ENCODE data around the gene UTF1. TPM values are rescaled to one million over a fixed set of nuclear protein-coding genes. Genes with fewer than 3 reads are reported as not detected.

UTF1 gene
- total and polyA plus RNA-seq, 2 experiments from 2014 or later: 12.2 to 51.4 TPM

- TF ChIP-seq REST (IDR thresholded peaks at IDR 0.05; ENCODE audit: unreplicated experiment) (no peak), JUNB (IDR thresholded peaks at IDR 0.05; ENCODE audit: unreplicated experiment) (no peak), ZNF331 (CRISPR knock-in tag; IDR thresholded peaks at IDR 0.05; ENCODE audit: low read depth) (no peak), STAT1 (IDR thresholded peaks at IDR 0.05; ENCODE audit: unreplicated experiment) (no peak), EZH2 (IDR thresholded peaks at IDR 0.05; ENCODE audit: low read depth, unreplicated experiment) (no peak), ZNF114 (CRISPR knock-in tag; IDR thresholded peaks at IDR 0.05) (no peak), NANOG (IDR thresholded peaks at IDR 0.05; ENCODE audit: borderline replicate concordance) (no peak), ETS1 (IDR thresholded peaks at IDR 0.05) (no peak)
Measured at GRCh38 chr10:133254421-133255120, 24.6 kb downstream of the UTF1 start (continued).

- H3K27ac Mint-ChIP-seq: no peak overlapping the region
- ATAC-seq: no peak
- TF ChIP-seq EZH2 (IDR thresholded peaks at IDR 0.05; ENCODE audit: low read depth, unreplicated experiment) (no peak), CREB1 (CRISPR knock-in tag; IDR thresholded peaks at IDR 0.05; ENCODE audit: low read depth) (no peak), JUNB (IDR thresholded peaks at IDR 0.05; ENCODE audit: unreplicated experiment) (no peak), REST (IDR thresholded peaks at IDR 0.05; ENCODE audit: unreplicated experiment) (no peak), ETS1 (IDR thresholded peaks at IDR 0.05) (no peak), EZH2phosphoT487 (IDR thresholded peaks at IDR 0.05; ENCODE audit: unreplicated experiment) (no peak), CTCF (conservative IDR thresholded peaks at IDR 0.05; ENCODE audit: low read depth in 2 of 2) (no peak), POLR2AphosphoS5 (IDR thresholded peaks at IDR 0.05; ENCODE audit: low read depth) (no peak), ZNF114 (CRISPR knock-in tag; IDR thresholded peaks at IDR 0.05) (no peak), STAT1 (IDR thresholded peaks at IDR 0.05; ENCODE audit: unreplicated experiment) (no peak), ZNF331 (CRISPR knock-in tag; IDR thresholded peaks at IDR 0.05; ENCODE audit: low read depth) (no peak)
Measured at GRCh38 chr10:133255323-133255722, 25.3 kb downstream of the UTF1 start.

More at GRCh38 chr10:133255323-133255722, 25.3 kb downstream of the UTF1 start:
- Histone ChIP-seq H3K4me2 (no peak overlapping the region), H4K20me1 (replicated peaks; ENCODE audit: insufficient read depth) (no peaks in the 10 kb centered on the region), H3F3A (replicated peaks; ENCODE audit: low read depth) (no peaks in the 10 kb centered on the region), H3K36me3 (ENCODE audit: insufficient read depth) (no peaks in the 10 kb centered on the region), H3K4me1 (ENCODE audit: insufficient read depth) (peaks cover 5% of the 10 kb centered on the region; the same call in 1 of the 2 replicates), H3K27ac (ENCODE audit: low read depth) (no peak overlapping the region), H3K27me3 (ENCODE audit: insufficient read depth) (no peaks in the 10 kb centered on the region), H3K4me3 (no peak overlapping the region), H2AFZ (no peak overlapping the region), H3K79me2 (replicated peaks; ENCODE audit: insufficient read depth) (no peaks in the 10 kb centered on the region), H3K9me2 (ENCODE audit: insufficient read depth) (no peaks in the 10 kb centered on the region)
- Mint-ChIP-seq H3K9me3 (no peaks in the 10 kb centered on the region; the same call in 1 of the 3 replicates), H3K27me3 (ENCODE audit: insufficient read depth, low read depth, poor library complexity) (peaks cover 18% of the 10 kb centered on the region), H3K4me1 (peaks cover 12% of the 10 kb centered on the region), H3K4me3 (no peak overlapping the region), H3K36me3 (ENCODE audit: low read depth) (no peaks in the 10 kb centered on the region; the same call in 2 of the 3 replicates)
- no peak for DNase-seq (ENCODE audit: low spot score)

Data from GM23338 (cell line).